Erythroblast (primary cell): Measurements from ENCODE around the gene SS18L1.

Source experiments
- GATA1 ChIP-seq: IDR thresholded peaks from 2 replicates; pipeline ENCODE4 v1.6.1; 2011; ENCODE audit warnings: low read depth, mild to moderate bottlenecking, control low read depth, low read length, moderate library complexity
- POLR2A ChIP-seq: IDR thresholded peaks from 2 replicates; pipeline ENCODE4 v1.6.1; 2011; ENCODE audit warnings: mild to moderate bottlenecking, low read length

- TF ChIP-seq POLR2A (no peak), GATA1 (no peak)
Observed at GRCh38 chr20:62128502-62128901, 15.1 kb upstream of the SS18L1 start.
